Stimulated activated CD4-positive, alpha-beta T cell treated with anti-CD3 and anti-CD28 coated beads, Interleukin-1b, Interleukin-23, amount 100 ng/mL, for 48 hours (primary cell): ENCODE measurements around the gene JAKMIP1.
"Not testable (repeated sequence)": the region's sequence is repeated elsewhere in the genome, so short reads cannot be mapped to it uniquely, and the experiment has no call there.

Experiments used
- DNase-seq: peaks from one replicate; pipeline ENCODE4 v3.0.0-alpha.2; 2020

JAKMIP1 gene

DNA sequence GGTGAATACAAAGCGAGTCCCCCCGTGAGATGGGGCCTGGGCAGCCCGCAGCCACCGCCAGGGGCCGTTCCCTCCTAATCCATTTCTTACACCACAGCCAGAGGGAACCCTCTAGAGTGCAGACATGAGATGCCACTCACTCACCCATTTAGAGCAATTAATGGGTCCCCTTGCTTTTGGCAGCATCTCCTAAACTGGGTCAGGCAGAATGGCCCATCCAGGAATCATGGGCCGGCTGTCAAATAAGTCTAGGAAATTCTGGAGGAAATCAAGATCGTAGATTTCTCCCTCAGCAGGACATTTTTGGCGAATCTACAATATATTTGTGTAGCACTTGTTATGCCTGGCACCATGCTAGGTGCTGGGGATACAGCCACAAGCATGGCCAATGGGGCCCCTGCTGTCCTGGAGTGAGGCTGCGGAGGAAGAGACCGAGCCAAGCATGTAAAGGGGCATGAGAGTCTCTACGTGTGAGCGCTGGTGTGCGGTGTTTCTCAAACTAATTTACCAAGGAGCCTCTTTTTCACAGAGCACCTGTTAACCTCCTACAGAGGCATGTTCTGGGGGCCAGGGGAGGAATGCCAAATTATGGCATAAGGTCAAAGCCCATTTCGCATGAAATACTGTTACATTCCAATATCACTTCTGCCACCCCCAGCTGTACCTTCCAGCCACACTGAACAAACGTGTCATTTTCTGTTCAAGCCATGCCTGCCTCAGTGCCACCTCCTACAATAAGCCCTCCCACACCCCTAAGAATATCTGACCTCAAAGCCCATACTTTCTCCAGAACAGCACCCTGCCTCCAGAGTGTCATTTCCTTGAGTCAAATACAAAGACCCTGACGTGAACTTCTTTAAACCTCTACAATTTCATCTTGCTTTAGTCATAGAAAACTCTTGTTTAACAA is 28.1 kb upstream of the JAKMIP1 start:
- no peak for DNase-seq

DNA sequence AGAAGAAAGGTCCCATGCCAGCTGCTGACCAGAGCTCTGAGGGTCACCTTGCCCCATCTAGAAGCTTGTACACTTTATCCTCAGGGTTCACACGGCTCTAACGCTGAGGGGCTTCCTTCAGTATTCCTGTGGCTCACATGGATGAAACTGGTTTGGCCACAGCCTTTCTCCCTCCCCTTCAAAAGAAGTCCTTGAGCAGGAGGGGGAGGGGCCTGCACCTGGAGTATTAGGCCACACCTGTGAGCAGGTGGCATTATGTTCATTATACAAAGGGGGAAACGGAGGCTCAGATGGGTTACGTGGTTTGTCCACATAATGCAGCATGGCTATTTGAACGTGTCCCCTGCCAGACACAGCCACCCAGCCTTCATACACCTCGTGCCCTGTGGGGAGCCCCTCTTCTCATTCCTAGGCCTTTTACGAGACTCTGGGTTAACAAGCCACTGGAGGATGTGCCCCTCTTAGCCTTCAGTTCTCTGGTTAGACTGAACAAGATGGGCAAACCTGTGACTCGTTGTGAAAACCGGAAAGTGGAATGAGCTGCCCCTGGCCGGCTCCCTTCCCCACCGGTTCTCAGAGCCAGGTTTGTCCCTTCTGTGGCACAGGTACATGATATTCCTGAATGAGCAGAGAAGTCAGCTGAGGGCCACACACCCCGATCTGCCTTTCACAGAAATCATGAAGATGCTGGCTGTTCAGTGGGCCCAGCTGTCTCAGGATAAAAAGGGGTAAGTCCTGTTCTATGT is 27.2 kb upstream of the JAKMIP1 start:
- no peak for DNase-seq

DNA sequence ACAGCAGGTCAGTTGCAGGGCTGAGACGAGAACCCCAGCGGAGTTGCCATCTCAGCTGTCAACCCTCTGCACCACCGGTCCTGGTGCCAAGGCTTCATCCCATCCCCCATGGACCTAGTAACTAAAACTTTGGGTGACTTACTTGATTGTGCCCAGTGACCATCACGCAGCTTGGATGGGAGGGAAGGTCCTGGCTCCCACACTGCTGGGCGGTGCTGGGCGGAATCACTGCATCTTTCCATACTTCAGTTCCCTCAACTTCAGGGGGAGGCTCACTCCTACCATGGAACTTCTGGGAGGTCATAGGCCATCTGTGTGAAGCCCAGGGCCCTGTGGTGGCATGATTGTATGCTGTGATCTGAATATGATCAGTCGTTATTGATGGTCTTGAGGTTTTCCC is 26.2 kb upstream of the JAKMIP1 start:
- no peak for DNase-seq

DNA sequence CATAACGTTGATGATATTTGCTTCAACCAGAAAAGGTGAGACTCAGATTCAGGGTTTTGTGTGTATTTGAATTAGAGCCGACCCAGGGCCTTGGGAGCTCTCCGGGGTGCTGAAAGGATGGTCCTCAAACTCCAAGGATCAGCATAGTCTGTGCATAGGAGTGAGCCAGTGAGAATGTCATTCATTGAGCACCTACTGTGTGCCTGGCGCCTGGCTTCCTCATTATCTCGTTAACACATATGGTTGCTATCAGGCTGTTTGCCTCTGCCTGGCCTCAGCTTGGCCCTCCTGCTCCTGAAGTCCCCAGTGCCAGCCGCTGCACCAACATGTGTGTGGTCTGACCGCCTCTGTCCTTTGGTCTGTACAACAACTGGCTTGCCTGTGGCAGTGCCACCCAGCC is 25.1 kb upstream of the JAKMIP1 start:
- no peak for DNase-seq

DNA sequence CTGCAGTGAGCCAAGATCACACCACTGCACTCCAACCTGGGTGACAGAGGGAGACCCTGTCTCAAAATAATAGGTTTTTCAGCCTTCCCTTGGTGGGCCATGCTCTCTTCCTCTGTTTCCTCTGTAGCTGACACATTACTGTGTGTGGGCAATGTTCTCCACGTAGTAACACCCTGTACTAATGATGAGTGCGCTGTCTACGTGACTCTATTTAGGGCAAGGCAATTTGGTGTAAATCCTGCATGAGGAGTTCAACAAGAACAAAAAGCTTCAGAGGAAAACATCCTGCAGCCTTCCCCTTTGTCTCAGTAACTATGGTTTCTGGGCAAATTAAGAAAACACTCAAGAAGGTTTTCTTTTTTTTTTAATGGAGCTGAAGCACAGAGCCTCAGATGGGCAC is 24.4 kb upstream of the JAKMIP1 start:
- DNase-seq = no peak

DNA sequence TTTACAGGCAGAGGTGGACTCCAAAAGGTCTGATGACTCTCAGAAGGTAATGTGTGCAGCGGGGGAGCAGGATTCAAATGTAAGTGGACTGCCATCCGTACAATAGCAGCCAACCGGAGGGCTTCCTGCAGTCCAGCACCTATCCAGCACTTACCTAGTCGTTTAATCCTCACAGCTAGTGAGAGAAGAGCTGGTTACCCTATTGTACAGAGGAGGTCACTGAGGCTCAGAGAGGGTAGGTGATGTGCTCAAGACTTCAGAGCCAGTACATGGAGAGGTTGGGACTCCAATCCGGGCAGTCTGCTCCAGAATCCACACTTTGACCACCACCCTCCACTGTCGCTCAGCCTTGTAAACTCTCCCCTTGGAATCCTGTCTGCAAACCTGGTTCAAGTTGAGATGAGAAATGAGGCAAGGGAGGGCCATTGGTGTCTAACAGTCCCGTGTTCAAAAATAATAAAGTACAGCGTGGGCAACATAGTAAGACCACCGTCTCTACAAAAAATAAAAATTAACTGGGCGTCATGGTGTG is 22.5 kb upstream of the JAKMIP1 start:
- no peak for DNase-seq

DNA sequence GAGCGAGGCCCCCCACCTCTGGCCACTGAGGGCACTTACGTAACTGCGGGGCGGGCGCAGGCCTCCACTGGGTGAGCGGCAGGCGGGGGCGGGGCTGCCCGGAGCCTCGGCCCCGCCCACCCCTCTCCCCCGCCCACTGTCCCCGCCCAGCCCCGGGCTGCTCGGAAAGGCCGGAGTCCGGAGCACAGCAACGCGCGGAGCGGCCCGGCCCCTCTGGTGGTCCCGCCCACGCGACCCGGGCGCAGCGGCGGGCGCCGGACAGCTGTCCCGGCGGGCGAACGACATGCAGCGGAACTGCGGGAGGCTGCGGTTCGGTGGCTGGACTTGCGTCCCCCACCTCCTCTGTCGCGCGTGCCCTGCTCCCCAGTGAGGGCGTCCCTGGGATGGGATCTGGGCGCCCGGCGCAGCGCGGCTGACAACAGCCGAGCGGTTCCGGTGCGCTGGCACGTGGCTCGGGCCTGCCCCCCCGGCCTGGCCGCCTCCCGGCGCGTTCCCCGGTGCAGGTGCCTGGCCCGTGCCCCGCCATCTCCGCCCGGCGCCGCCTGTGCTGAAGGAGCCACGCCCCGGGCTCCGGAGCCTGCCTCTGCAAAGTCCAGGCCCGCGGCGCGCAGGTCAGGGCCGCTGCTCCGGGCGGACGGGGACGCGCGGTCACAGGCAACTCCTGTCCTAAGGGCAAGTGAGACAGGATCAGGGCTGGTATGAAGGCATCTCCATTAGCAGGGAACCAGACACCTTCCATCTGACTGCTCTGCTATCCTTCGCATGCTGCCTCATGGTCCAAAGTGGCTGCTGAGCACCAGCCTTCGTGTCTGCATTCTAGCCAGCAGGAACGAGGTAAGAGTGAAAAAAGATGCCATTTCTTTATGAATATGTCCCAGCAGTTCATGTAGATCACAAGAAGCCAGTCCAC is 21.8 kb upstream of the JAKMIP1 start:
- DNase-seq = peak; percentile 11

DNA sequence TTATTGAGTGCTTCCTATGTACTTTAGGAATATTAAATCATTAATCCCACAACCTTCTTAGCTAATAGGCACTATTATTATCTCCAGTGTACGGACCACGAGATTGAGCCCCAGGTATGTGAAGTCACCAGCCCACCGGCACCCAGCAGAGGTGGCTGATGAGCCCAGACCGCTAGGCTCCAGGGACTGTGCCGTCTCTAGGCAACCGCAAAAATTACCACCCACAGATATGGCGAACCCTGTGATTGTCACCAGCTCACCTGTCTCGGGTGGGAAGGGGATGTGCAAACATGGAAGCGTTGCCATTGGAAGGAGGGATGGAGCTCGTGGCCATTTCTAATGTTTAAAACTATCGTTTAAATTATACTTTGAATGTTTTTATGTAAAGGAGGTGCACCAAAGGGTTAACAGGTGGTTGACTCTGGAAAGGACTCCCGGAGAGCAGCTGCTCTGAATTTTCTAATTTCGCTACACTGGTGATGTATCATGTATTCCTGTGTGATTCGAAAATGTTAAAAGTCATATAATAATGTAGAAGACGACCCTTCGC is 21.0 kb upstream of the JAKMIP1 start:
- no peak for DNase-seq

DNA sequence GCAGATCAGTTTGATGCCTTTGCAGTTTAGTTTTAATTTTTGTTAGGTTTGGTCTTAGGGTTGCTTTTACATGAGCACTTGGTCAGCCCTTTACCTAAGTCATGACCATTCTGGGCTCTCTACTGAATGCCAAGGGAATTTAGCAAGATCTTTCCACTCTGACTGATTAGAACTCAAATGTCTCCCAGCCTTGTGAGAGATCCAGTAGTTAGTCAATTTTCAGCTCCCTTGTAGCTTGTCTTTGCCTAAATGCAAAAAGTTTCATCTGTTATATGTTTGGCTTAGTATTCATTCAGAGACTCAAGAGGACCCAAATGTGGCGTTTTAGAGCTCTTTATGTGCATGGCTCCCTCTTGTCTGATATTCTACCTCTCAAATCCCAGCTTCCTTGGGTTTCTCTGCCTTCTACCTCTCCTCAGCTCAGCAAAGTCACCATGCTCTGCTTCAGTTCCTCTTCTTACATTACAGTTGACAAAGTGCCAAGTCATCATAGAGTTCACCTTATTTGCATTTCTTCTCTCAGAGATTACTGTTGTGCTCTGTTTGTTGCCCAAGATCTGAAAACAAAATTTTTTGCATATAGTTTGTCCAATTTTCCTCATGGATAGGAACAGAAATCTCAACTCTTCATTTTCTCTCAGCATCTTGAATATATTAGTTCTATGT is 17.5 kb upstream of the JAKMIP1 start:
- DNase-seq = no peak

DNA sequence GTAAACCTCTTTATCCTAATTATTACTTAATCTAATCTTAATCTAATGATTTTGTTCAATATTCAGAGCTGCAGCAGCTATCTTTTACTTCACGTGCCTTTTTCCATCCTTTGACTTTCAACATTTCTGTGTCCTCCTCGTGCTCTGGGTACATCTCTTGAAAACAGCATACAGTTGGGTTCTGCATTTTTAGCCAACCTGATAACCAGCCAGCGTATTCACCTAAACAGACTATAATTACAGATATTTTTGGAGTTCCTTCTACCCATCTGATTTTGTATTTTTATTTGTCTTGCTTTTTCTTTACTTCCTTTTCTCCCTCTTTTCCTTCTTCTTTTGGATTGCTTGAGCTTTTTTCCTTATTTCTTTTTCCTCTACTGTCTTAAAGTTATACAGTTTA is 16.2 kb upstream of the JAKMIP1 start:
- no peak for DNase-seq

DNA sequence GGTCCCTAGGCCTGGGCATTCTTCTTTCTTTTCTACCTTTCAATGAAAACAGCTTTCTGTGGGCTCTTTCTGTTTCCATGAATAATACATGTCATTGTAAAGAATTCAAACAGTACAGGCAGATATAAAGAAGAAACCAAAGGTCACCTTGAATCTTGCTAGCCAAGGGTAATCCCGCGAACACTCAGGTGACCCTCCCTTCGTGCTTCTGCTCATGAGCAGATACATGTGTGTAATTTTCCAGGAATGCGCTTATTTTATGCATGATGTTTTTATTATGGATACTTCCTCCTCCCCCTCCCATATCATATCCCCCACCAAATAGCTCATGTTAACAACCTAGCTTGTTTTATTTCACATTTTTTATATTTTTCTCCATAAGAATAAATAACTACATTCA is 9.6 kb upstream of the JAKMIP1 start:
- DNase-seq = no peak

DNA sequence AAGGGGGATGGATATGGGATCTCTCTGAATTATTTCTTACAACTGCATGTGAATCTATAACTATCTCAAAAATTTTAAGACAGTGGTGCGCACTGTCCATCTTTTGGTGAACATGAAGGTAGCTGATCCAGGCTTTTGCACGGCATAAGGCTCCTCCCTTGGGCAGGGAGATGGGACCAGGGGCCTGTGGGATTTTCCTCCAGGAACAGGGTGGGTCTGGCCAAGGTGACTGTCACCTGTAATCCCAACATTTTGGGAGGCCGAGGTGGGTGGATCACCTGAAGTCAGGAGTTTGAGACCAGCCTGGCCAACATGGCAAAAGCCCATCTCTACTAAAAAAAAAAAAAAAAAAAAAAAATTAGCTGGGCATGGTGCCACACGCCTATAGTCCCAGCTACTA is 8.9 kb upstream of the JAKMIP1 start:
- DNase-seq = not testable (repeated sequence)

DNA sequence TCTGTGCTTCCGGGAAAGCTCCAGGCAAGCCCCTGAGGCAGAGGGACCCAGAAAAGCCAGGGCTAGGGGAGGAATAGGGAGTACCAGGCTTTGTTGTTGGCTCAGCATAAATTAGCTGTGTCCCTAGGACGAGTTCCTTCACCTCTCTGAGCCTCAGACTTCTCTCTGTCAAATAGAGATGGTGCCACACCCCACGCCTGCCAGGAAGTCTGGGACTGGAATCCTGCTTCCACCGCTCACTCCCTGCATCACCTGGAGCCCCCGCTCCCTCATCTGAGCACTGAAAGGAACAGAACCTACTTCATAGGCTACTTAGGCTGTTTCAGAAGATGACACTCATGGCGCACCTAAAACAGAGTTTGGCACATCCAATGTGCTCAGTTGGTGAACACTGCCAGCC is 8.1 kb upstream of the JAKMIP1 start:
- DNase-seq = no peak

DNA sequence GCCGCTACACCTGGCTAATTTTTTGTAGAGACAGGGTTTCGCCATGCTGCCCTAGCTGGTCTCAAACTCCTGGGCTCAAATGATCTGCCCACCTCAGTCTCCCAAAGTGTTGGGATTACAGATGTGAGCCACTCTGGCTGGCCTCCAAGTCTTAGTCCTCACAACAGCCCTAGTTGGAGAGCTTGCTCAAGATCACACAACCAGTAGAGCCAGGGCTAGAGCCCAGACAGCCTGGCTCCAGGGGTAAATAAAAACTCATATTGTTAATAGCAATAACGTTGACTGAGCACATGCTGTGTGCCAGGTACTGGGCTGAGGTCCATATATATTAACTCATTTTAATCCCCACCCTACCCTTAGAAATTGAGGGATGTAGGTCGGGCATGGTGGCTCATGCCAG is 7.3 kb upstream of the JAKMIP1 start:
- DNase-seq = no peak

DNA sequence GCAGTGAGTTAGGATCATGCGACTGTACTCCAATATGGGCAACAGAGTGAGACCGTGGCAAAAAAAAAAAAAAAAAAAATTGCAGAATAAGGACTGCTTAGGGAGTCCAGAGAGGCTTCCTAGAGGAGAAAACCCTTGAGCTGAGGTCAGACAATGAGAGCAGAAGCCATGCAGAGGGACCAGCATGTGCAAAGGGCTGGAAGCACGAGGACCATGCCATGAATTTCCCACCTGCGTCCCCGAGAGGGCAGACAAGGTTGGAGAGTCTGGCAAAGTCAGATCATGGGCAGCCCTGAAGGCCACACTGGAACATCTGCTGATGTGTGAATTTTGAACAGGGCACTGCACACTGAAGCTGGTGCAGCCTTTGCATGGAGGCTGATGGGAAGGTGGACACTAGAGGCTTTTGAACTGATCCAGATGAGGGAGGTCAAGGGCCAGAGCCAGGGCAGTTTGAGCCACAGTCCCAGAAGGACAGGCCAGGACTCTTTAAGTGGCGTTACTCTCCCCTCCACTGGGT is 6.5 kb upstream of the JAKMIP1 start:
- DNase-seq = no peak

DNA sequence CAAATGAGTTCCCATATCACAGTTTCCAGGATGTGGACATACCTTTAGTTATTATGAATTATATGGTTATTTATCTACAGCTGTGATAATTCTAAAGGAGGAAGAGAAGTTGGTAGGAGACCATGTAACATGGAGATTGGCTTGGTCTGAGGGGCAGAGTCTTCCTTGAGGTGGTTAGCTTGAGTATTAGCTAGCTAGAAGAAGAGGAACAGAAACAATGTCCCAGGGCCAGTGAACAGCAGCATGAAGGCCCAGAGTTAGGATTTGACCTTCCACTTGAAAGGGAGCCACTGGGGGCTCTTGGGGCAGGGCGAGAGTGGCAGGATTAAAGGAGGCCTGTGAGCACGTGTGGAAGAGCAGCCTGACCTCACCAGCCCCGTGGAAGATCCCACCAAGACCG is 5.6 kb upstream of the JAKMIP1 start:
- DNase-seq = no peak

DNA sequence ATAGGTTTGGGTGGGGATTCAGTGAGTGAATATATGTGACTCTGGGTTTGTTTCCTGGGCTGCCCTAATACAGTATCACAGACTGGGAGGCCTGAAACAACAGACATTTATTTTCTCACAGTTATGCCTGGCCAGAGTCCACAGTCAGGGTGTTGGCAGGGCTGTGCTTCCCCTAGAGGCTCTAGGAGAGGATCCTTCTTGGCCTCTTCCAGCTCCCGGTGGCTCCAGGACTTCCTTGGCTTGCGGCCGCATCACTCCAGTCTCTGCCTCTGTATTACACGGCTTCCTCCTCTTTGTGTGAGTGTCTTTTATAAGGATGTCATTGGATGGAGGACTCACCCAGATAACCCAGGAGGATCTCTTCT is 5.2 kb upstream of the JAKMIP1 start:
- DNase-seq = no peak

DNA sequence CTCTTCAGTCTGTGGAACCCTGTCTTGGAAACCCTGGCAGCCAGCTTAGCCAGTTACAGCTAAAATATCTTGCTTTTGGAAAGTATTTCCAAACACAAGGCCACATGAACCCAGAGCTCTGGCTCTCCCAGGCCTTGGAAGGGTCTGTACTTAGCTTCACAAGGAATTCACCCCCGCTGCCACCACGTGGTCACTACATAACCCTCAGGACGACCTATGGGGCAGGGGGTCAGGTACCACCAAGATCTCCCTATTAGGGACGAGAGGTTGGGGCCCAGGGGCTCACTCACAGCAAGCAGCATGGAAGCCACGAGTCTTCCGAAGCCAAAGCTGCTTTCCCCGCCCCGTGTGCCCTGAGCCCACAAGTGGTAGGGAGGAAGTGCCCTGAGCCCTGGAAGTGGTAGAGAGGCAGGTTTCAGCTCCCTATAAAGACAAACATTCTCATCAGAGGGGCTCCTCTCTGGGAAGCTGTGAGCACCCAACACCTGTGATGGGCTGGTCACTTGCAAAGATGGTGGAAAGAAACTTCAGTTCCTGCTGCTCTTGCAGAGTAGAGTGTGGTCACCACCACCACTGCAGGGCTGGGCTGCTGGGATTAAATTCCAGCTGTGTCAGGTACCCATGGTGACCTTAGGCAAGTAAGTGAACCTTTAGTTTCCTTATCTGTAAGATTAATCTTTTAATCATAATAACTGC is 4.7 kb upstream of the JAKMIP1 start:
- no peak for DNase-seq

DNA sequence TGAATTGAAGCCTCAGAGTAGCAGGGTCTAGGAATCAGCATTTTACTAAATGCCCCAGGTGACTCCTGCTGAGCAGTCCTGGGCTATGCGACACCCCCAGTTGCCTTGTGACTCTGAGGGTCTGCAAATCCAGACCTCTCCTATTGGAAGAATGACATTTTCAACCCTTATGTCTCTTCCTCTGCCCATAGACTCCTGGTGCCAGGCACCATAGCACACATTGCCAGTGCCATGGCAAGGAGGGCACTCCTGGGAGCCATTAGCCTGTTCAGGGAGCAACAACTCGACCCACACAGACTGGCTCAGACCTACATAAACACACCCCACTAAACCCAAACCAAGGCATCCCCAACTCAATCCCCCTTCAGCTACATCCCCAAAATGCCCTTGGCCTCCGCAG is 3.7 kb upstream of the JAKMIP1 start:
- DNase-seq = no peak

DNA sequence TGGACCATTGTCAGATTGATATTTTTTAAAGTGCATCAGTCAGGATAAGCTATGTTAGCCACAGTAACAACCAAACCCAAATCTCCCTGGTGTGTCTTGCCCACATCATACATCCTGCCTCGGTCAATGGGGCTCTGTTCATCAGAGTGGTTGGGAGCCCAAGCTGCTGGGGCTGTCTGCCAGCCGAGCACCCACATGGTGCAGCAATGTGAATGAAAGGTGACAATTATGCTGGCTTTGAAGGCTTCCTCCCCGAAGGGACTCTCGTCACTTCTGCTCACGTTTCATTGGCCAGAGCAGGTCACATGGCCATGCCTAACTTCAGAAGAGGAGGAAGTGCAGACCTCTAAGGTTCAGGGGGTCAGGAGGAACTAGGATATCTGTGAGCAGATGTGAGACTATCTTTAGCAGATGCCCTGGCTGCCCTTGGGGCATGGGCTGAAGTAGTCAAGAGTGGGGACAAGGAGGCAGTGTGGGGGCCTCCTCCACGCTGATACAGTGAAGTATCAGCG is 1.3 kb upstream of the JAKMIP1 start:
- no peak for DNase-seq

DNA sequence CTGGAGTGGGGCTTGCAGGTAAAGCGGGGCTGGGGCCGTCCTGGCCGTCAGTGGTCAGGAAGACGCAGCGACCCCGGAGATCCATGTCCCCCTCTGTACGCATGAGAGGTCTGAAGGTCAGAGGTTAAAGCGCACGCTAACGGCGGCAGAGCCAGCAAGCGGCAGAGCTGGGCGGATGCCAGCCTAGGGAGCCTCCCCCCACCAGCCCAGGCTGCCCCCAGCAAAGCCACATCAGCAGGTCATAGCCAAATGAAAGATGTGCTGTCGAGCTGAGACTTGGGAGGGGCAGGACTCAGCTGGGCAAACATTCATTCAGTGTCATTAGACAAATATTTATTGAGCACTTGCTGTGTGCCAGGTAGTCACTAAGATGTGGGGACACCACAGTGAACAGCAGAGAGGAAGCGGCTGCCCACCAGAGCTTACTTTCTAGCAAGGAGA is 593 bp upstream of the JAKMIP1 start:
- DNase-seq = no peak
